Measurements from ENCODE around the gene PRPS1L1.

The PRPS1L1 gene

DNA sequence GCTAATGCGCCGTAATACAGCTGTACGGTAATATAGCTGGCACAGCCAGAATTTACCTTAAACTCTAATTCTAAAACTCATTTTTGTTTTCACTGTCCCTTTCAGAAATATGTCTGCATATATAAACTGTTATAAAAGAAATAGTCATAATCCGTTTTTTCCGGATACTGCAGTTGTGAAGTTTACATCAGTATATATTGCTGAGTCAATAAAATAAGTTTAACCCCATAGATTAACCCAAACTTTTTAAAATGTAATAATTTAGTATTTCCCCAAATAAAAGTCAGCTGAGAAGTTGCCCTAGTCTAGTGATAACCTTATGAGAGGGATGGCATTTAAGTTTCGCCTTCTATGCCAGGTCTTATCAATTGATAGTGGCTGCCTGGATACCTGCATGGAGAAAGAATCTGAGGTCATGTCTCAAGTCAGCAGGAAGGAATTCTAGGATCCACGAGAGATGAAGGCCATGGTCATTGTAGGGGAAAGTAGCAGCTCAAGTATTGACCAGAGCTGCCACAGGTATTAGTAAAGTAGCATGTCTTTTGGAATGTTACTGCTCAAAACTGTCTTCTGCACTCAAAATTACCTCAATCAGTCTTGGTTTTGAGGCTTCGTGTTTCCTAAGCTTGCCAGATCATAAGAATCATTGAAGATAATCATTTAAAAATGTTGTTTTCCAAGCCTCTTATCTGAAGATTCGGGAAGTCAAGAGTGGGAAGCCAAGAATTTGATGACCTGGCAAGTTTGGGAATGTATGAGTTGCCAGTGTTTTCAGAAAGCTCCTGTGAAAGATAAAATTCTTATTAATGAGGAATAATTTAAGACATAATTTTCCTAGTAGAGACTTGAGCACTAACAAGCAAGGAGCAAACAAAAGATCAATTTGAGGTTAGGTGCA is 10.8 kb downstream of the PRPS1L1 start:
- DNase-seq (ENCODE audit: low read depth, low spot score) = no peak

DNA sequence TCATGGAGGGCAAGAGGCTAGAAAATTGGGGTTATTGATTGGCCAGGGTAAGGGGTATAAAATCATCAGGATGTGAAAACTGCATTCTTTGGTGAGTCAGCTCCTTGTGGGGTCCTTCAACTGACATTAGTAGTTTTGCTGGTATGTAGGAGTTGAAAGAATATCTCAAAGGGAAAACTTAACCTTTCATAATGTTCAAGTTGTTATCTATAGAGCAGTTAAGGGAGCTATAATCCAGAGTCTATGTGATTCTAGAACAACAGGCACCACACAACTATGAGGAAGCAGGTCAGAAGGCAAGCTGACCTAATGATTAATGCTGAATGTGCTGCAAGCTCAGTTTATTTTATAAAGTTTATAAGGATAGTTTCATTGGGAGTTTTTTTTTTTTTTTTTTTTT is 13.7 kb downstream of the PRPS1L1 start:
- DNase-seq (ENCODE audit: low read depth, low spot score) = no peak

DNA sequence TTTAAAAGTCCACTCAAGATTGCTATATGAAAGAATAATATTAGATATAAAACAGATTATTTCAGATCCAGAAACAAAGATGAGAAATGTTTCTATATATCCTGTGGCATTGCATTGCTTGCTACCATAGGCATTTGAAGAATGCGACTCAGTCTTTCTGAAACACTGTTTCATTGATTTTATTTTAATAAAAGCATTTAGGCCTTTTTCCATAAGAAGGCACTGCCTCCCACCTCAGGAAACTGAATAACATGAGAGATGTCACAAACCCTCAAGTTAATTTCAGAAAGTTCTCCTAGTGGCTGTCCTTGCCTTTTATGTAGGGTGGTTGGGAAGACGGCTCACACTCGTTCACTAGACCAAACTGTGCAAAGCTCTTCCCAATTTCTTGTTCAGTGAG is 23.3 kb downstream of the PRPS1L1 start:
- no peak for DNase-seq (ENCODE audit: low read depth, low spot score)

DNA sequence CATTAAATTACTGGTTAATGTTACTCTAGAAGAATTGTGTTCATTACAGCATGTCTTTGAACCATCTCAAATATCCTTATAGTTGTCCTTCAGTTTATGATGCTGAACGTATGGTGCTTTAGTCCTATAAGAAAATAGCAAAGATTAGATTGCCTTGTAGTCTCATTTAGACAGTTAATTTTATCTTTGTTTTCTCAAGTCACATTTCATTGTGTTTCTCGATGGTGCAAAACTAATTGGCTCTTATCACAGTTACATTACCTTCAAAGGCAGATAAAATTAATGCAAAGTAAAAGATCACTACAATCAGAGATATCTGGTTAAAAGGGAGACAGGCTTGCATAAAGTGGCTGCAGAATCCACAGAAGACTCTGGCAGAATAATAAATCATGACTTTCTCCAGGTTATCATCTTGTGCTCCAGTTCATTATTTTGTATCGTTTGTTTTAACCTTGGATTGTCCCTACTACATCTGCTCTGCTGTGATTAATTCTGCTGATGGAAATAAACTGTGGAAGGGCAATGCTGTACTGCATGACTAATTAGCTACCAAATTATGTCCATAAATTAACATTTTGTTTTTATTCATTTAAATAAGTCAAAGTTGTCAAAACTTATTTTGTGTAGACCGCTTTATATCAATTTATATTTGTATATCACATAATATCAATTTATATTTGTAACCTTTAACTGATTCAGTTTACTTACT is 24.2 kb downstream of the PRPS1L1 start:
- DNase-seq (ENCODE audit: low read depth, low spot score) = no peak

DNA sequence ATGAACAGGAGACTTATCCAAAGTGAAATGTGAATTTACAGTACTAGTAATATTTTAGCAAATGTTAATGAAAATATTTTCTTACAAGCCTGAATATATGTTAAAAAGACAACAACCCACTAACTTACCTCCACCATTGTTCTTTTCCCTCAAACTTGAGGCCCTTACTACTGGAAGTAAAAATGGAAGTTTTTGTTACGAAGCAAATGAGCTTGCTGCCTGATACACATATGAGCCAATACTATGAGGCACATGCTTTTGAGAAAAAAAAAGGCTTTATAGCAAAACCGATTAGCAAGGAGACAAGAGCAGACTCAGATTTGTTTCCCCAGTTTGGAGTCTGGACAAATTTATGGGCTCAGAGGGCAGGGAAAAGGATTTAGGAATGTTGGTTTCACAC is 29.0 kb downstream of the PRPS1L1 start:
- DNase-seq (ENCODE audit: low read depth, low spot score) = no peak

DNA sequence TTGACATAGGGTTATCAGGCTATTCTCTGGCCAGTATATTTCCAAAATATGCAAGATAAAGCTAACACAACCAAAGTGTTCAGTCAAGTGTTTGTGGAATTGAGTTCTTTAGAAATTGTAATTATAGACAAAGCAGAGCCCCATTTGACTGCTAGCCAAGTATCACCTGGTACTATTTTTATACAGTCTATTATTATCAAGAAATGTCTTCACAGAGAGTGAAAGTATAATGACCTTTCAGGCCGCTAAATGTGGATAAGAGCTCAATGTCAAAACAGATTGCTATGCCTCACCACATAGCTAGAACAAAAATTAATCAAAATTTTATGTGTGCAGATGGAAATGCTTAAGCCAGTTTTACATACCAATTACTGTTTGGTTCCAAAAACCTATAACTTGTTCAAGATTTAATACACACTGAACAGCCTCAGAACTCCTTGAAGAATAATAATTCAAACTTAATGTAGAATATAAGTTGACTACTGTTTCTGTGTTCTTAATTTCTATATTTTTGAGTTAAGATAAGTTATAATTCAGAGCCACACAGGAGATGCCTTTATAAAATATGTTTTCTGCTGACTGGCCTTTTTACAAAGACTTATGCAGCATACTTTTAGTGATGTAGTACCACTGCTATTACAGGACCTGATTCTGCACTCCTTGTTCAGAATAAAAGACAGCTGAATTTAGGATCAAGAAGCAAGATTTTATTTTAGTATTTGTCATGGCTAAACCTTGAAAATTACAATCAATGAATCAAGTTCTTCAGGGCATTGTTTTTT is 31.0 kb downstream of the PRPS1L1 start:
- no peak for DNase-seq (ENCODE audit: low read depth, low spot score)

DNA sequence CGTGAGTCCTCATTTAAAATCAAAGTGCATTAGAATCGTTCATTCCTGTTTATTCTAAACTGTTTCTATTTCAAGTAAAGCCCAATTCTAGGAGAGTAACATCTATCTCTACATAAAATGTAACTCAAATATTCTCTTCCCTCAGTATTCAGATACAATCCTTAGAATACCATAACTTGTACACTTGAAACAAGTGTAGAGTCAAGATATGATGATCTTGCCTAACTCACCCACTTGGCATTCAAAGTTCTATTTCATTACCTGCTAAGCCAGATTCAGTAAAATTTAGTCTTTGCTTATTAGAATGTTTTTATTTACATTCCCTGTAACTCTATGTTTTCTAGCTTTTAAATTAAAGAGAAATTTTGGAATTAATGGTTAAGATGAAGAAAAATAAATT is 31.6 kb downstream of the PRPS1L1 start:
- no peak for DNase-seq (ENCODE audit: low read depth, low spot score)

DNA sequence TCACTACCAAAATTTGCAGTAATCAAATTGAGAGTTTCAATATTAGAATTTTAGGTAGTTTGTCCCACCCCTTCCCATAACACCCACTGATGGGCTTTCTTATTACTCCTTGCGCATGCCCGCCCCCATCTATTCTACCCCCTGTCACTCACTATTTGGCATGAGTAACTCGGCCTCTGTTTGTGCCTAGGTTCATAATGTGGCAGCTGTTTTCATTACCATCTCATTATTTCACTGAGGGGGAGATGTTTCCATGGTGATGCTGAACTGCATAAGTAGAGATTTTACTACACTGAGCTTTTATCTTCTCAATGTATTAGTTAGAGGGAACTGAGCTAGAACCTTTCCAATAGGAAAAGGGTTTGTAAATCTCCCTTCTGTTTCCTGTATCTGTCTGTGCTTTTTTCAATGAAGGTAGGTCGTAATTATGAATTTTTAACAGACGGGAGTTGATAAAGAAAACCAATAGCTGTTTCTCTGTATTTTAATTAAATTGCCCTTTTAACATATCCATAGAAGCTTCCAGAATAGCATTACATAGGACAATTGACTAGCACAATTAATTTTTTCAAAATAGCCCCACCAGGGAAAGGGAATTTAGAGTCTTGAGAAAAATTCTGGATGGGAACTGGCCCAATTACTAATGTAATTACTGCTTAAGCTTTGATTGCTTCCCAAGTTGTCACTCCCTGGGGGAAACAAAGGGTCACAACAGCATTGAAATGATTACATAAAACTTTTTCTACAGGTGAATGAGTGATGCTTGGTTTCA is 33.4 kb downstream of the PRPS1L1 start:
- no peak for DNase-seq (ENCODE audit: low read depth, low spot score)

DNA sequence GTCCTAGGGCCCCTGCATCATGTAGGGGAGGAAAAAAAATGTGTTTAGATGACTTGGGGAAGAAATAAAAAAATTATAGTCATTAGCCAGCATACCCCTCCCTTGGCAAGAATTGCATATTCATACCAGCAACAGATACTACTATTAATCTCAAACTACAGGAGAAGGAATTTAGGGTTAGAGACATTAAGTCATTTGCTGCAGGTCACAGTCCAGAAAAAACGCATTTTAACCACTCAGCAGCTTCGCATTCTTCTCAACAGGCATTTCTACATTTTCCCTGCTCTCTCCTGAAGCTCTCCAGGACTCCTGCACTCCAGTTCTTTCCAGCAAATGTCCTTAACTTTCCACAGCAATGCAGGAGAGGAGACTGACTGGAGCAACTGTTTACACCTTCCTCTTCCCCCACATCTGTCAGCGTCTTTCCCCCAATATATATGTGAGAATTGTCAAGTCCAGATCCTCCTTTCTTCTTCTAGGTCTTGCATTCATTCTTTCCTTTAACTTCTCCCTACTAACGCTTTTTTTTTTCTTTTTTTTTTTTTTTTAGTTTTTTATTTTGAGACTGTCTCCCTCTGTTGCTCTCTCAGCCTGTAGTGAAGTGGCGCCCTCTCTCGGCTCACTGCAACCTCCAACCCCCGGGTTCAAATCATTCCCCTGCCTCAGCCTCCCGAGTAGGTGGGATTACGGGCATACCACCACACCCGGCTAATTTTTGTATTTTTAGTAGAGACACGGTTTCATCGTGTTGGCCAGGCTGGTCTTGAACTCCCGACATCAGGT is 35.6 kb downstream of the PRPS1L1 start:
- DNase-seq (ENCODE audit: low read depth, low spot score) = no peak

DNA sequence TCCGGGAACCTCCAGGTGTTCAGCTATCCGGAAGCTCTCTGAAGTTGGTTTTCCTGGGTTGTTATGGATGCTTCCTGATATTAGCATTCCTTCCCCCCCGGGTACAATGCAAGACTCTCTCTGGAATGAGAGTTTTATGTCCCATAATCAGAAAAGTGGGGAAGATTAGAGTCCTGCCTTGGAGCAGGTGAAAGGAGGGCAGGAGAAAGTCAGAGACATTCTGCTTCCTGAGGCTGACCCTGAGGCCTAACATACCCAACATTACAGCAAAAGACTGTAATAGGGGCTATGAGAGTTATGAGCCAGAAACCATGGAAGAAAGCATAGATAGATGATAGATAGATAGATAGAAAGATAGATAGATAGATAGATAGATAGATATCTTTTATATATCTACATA is 36.9 kb downstream of the PRPS1L1 start:
- DNase-seq (ENCODE audit: low read depth, low spot score) = no peak

DNA sequence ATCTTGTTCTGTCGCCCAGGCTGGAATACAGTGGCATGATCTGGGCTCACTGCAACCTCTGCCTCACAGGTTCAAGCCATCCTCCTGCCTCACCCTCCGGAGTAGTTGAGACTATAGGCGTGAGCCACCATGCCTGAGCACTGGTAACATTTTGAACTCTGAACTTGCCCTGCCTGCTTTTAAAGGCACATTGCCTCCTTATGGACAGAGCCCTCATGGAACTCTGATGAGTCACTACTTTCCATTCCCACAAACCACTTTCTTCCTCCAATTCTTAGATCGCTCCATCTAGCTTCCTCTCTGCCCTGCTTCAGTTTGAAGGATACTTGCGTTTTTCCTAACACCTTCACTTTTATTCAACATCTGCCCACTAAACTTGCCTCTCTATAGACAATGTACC is 38.1 kb downstream of the PRPS1L1 start:
- DNase-seq (ENCODE audit: low read depth, low spot score) = no peak

DNA sequence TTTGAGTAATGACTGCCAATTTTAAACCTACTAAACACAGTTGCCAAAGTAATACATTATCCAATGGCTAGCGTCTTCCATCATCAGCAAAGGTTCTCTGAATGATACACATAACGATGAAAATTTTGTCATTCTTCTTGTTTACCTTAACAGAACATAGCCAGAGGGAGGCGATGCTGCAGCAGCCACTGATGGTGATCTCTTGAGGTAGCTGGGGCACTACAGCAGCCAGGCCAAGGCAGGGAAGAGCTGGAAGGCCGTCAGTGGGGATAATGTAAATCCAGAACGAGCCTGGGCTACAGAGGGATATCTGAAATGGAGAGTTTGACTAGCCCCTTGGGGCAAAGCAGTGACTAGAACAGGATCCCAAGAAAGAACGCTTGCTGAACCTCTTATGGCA is 38.8 kb downstream of the PRPS1L1 start:
- no peak for DNase-seq (ENCODE audit: low read depth, low spot score)

DNA sequence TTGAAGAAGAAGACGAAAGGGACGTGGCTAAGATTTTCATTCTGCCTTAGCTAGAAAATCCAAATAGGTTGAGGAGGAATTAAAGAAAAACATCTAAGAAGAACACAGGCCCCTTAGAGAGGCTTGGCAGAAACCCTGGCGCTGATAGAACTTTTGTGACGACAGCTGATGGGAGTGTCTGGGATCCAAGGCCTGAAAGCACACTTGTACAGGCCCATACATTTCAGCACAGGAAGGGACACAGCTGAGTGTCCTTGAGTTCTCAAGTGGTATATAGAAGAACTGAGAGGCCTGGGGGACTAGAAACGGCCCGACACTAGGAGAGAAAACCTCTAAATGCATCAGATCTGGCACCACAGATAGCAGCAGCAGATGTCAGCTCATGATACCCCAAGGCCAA is 39.5 kb downstream of the PRPS1L1 start:
- DNase-seq (ENCODE audit: low read depth, low spot score) = no peak

DNA sequence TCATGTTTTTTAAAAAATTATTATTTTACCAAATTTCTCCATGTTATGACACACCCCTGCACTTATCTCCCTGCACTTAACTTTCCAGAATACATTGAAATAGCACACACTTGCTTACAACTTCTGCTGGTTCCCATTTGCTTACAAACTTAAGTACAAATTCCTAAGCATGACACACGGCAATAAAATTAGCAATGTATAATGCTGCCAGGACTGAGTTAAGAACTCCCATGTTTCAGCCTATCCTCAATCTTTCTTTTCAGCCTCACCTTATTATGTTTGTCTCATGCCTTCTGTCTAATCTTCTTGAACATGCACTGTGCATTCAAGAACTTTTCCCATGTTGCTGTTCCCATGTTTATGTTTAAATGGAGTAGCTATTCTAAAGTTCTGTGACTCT is 40.8 kb downstream of the PRPS1L1 start:
- DNase-seq (ENCODE audit: low read depth, low spot score) = no peak

DNA sequence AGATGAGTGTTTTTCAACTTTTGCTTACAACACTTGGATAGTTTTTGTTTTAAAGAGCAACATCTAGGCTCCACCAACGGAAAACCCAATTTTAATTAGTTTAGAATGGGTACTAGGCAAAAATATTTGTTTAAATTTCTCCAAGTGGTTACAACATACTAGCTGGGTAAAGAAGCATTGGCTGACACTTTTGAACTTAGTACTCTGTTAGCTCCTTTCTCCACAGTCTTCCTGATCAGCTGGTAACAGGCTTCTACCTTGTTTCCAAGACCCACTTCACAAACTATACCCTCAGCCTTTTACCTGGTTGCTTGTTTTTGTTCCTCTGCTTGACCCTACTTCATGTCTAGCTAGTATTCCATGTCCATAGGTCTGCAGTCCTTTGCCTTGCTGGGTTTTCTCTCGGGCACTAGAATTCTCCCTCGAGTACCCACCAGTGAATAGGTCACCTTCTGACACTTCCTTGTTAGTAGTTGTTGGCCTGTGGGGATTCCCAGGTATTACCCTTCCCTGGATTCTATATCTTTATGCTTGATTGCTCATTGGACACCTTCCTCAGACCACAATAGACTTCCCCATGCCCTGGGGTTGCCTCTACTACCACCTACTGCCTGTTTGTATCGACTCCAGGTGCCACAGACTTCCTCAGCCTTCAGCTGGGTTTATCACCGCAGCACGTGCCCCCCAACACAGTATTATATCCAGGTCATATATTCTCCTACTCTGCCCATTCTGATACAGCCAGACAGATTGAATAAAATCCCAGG is 42.0 kb downstream of the PRPS1L1 start:
- no peak for DNase-seq (ENCODE audit: low read depth, low spot score)

DNA sequence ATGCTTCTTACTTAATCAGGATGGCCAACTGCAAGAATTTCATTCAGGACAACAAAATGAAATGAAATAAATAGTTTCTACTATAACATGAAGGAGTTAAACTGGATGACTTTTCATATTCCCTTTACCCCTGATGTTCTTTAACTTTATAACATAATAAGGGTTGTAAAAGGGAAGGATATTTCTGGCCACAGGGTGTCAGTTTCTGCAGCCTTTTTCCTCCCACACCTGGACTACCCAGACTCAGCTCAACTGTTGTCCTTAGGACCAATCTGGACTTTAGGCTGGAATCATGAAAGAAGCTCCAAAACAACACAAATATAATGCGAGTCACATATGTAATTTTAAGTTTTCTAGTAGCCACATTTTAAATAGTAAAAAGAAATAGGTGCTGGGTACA is 43.4 kb downstream of the PRPS1L1 start:
- no peak for DNase-seq (ENCODE audit: low read depth, low spot score)

DNA sequence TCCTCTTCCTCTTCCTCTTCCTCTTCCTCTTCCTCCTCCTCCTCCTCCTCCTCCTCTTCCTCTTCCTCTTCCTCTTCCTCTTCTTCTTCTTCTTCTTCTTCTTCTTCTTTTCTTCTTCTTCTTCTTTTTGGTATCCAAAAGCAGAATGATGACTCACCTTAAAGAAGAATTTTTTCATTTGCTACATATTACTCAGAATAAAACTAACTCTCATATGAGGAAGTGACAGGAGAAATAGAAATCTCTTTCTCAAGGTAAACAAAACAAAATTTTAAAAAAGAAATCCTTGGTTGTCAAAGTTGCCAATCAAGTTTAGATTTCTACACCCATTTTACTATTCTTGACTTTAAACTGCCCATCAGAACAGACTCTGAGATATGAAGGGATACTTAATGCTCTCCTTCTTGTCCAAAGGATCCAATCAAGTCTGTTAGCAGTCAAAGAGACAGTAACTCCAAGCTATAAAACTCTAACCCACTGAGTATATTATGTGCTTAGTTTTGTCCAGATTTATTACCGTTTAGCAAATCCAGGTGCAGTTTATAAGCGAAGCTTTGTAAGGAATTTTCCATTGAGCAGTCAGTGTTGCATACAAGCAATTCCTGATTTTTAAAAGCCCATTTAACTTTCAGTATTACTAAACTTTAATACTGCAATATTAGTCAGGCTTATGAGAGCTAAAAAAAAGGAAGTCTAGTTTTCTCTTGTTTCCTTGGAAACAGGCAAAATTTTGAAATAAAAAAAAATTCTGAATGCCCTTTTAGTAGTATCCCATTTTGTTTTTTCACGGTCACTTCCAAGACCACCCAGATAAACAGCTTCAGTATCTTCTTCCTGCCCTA is 44.2 kb downstream of the PRPS1L1 start:
- DNase-seq (ENCODE audit: low read depth, low spot score) = no peak

DNA sequence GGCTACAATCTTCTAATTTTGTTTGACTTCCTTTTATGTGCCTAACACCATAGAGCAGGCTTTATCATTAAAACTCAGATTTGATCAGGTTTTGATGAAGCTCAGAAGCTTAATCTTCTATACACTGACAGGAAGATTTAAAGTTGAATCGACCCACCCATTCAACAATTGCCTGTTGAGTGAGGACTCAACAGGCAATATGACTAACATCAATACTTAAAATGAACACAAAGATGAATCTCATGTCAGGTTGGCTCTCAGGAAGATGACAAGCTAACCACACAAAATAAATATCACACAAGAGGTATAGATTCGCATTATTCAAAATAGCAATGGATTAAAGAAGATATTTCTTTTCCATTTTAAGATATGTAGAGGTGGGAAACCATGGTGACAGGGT is 50.7 kb downstream of the PRPS1L1 start:
- DNase-seq (ENCODE audit: low read depth, low spot score) = no peak

All from activated naive CD8-positive, alpha-beta T cell treated with anti-CD3 and anti-CD28 coated beads, Interleukin-2, amount 50 U/mL, for 16 hours (primary cell).